ENCODE measurements around the gene GSPT1. TPM values are rescaled to one million over a fixed set of nuclear protein-coding genes. Genes with fewer than 3 reads are reported as not detected.

The GSPT1 gene
- total and polyA plus RNA-seq, 9 of the 15 experiments (the other 6 are each of a cell fraction or from before 2014, with no cell fraction given): 63.8 to 269 (median 148) TPM

DNA sequence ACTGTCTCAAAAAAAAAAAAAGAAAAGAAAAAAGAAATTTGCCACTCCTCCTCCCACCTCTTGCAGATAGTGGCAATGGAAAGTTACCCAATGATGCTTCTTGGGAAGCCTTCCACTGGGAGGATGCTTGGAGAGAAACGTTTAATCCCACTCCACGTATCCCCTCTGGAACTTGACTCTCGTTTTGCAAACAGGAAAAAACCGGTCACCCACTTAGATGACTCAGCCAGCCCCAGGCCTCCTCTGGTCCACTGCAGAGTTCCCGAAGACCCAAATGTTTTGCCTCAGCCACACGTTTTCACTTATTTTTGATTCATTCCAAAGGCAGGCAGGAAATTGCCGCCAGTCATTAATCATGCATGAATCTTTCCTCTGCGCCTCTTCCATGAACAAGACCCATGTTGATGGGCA is 40.0 kb upstream of the GSPT1 start (continued):
- TF ChIP-seq, protein P1, sequence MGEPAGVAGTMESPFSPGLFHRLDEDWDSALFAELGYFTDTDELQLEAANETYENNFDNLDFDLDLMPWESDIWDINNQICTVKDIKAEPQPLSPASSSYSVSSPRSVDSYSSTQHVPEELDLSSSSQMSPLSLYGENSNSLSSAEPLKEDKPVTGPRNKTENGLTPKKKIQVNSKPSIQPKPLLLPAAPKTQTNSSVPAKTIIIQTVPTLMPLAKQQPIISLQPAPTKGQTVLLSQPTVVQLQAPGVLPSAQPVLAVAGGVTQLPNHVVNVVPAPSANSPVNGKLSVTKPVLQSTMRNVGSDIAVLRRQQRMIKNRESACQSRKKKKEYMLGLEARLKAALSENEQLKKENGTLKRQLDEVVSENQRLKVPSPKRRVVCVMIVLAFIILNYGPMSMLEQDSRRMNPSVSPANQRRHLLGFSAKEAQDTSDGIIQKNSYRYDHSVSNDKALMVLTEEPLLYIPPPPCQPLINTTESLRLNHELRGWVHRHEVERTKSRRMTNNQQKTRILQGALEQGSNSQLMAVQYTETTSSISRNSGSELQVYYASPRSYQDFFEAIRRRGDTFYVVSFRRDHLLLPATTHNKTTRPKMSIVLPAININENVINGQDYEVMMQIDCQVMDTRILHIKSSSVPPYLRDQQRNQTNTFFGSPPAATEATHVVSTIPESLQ (CRISPR knock-in tag; IDR thresholded peaks at IDR 0.05): no peak
- TF ChIP-seq, protein P2, sequence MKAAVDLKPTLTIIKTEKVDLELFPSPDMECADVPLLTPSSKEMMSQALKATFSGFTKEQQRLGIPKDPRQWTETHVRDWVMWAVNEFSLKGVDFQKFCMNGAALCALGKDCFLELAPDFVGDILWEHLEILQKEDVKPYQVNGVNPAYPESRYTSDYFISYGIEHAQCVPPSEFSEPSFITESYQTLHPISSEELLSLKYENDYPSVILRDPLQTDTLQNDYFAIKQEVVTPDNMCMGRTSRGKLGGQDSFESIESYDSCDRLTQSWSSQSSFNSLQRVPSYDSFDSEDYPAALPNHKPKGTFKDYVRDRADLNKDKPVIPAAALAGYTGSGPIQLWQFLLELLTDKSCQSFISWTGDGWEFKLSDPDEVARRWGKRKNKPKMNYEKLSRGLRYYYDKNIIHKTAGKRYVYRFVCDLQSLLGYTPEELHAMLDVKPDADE (conservative IDR thresholded peaks at IDR 0.05; ENCODE audit: control insufficient read depth, low read depth, low read length): no peak
- TF ChIP-seq DNMT1 (IDR thresholded peaks at IDR 0.05) (no peak), SNRNP70 (optimal IDR thresholded peaks at IDR 0.05; ENCODE audit: low read depth, low read length) (no peak), GTF2F1 (IDR thresholded peaks at IDR 0.05; ENCODE audit: low read depth, low read length) (no peak), L3MBTL2 (IDR thresholded peaks at IDR 0.05) (peak; percentile 31; the same call in 1 of the 2 replicates), ZFP36 (IDR thresholded peaks at IDR 0.05; ENCODE audit: low read depth, low read length, partially characterized antibody) (no peak), MEIS2 (IDR thresholded peaks at IDR 0.05; ENCODE audit: partially characterized antibody) (peak; percentile 38), ZNF699 (CRISPR knock-in tag; IDR thresholded peaks at IDR 0.05; ENCODE audit: insufficient replicate concordance) (no peak)
- TF ChIP-seq, protein P3, sequence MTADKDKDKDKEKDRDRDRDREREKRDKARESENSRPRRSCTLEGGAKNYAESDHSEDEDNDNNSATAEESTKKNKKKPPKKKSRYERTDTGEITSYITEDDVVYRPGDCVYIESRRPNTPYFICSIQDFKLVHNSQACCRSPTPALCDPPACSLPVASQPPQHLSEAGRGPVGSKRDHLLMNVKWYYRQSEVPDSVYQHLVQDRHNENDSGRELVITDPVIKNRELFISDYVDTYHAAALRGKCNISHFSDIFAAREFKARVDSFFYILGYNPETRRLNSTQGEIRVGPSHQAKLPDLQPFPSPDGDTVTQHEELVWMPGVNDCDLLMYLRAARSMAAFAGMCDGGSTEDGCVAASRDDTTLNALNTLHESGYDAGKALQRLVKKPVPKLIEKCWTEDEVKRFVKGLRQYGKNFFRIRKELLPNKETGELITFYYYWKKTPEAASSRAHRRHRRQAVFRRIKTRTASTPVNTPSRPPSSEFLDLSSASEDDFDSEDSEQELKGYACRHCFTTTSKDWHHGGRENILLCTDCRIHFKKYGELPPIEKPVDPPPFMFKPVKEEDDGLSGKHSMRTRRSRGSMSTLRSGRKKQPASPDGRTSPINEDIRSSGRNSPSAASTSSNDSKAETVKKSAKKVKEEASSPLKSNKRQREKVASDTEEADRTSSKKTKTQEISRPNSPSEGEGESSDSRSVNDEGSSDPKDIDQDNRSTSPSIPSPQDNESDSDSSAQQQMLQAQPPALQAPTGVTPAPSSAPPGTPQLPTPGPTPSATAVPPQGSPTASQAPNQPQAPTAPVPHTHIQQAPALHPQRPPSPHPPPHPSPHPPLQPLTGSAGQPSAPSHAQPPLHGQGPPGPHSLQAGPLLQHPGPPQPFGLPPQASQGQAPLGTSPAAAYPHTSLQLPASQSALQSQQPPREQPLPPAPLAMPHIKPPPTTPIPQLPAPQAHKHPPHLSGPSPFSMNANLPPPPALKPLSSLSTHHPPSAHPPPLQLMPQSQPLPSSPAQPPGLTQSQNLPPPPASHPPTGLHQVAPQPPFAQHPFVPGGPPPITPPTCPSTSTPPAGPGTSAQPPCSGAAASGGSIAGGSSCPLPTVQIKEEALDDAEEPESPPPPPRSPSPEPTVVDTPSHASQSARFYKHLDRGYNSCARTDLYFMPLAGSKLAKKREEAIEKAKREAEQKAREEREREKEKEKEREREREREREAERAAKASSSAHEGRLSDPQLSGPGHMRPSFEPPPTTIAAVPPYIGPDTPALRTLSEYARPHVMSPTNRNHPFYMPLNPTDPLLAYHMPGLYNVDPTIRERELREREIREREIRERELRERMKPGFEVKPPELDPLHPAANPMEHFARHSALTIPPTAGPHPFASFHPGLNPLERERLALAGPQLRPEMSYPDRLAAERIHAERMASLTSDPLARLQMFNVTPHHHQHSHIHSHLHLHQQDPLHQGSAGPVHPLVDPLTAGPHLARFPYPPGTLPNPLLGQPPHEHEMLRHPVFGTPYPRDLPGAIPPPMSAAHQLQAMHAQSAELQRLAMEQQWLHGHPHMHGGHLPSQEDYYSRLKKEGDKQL (CRISPR knock-in tag; IDR thresholded peaks at IDR 0.05; ENCODE audit: borderline replicate concordance): no peak
- TF ChIP-seq, protein P4, sequence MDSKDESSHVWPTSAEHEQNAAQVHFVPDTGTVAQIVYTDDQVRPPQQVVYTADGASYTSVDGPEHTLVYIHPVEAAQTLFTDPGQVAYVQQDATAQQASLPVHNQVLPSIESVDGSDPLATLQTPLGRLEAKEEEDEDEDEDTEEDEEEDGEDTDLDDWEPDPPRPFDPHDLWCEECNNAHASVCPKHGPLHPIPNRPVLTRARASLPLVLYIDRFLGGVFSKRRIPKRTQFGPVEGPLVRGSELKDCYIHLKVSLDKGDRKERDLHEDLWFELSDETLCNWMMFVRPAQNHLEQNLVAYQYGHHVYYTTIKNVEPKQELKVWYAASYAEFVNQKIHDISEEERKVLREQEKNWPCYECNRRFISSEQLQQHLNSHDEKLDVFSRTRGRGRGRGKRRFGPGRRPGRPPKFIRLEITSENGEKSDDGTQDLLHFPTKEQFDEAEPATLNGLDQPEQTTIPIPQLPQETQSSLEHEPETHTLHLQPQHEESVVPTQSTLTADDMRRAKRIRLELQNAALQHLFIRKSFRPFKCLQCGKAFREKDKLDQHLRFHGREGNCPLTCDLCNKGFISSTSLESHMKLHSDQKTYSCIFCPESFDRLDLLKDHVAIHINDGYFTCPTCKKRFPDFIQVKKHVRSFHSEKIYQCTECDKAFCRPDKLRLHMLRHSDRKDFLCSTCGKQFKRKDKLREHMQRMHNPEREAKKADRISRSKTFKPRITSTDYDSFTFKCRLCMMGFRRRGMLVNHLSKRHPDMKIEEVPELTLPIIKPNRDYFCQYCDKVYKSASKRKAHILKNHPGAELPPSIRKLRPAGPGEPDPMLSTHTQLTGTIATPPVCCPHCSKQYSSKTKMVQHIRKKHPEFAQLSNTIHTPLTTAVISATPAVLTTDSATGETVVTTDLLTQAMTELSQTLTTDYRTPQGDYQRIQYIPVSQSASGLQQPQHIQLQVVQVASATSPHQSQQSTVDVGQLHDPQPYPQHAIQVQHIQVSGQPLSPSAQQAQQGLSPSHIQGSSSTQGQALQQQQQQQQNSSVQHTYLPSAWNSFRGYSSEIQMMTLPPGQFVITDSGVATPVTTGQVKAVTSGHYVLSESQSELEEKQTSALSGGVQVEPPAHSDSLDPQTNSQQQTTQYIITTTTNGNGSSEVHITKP (IDR thresholded peaks at IDR 0.05; ENCODE audit: partially characterized antibody): peak; percentile 94
- TF ChIP-seq, protein P5, sequence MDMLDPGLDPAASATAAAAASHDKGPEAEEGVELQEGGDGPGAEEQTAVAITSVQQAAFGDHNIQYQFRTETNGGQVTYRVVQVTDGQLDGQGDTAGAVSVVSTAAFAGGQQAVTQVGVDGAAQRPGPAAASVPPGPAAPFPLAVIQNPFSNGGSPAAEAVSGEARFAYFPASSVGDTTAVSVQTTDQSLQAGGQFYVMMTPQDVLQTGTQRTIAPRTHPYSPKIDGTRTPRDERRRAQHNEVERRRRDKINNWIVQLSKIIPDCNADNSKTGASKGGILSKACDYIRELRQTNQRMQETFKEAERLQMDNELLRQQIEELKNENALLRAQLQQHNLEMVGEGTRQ (CRISPR knock-in tag; IDR thresholded peaks at IDR 0.05): no peak
- TF ChIP-seq, protein P6, sequence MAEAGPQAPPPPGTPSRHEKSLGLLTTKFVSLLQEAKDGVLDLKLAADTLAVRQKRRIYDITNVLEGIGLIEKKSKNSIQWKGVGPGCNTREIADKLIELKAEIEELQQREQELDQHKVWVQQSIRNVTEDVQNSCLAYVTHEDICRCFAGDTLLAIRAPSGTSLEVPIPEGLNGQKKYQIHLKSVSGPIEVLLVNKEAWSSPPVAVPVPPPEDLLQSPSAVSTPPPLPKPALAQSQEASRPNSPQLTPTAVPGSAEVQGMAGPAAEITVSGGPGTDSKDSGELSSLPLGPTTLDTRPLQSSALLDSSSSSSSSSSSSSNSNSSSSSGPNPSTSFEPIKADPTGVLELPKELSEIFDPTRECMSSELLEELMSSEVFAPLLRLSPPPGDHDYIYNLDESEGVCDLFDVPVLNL (CRISPR knock-in tag; IDR thresholded peaks at IDR 0.05; ENCODE audit: low read depth): no peak

All from K562 (cell line).